Ishikawa (cell line): ENCODE data around the gene MYO16.

ENCODE experiments used
- CEBPB ChIP-seq: IDR thresholded peaks from 2 replicates; pipeline ENCODE4 v1.6.1; 2012
- CREB1 ChIP-seq: IDR thresholded peaks from 2 replicates; pipeline ENCODE4 v1.6.1; 2012; ENCODE audit warnings: low read depth
- EGR1 ChIP-seq: IDR thresholded peaks from 2 replicates; pipeline ENCODE4 v1.6.1; 2012
- EP300 ChIP-seq: IDR thresholded peaks from 2 replicates; pipeline ENCODE4 v1.6.1; 2012; ENCODE audit warnings: borderline replicate concordance
- FOXM1 ChIP-seq: IDR thresholded peaks from 2 replicates; pipeline ENCODE4 v1.6.1; 2012; ENCODE audit warnings: low read depth, borderline replicate concordance
- MAX ChIP-seq: IDR thresholded peaks from 2 replicates; pipeline ENCODE4 v1.6.1; 2012
- NFIC ChIP-seq: IDR thresholded peaks from 2 replicates; pipeline ENCODE4 v1.6.1; 2012
- RAD21 ChIP-seq: IDR thresholded peaks from 2 replicates; pipeline ENCODE4 v1.6.1; 2012; ENCODE audit warnings: low read depth
- REST ChIP-seq: IDR thresholded peaks from 2 replicates; pipeline ENCODE4 v1.6.1; 2012; ENCODE audit warnings: low read depth, mild to moderate bottlenecking
- TAF1 ChIP-seq: IDR thresholded peaks from 2 replicates; pipeline ENCODE4 v1.6.1; 2012; ENCODE audit warnings: low read depth, mild to moderate bottlenecking
- TCF12 ChIP-seq: IDR thresholded peaks from 2 replicates; pipeline ENCODE4 v1.6.1; 2012; ENCODE audit warnings: low read depth
- TEAD4 ChIP-seq: IDR thresholded peaks from 2 replicates; pipeline ENCODE4 v1.6.1; 2012
- USF1 ChIP-seq: IDR thresholded peaks from 2 replicates; pipeline ENCODE4 v1.6.1; 2012
- YY1 ChIP-seq: IDR thresholded peaks from 2 replicates; pipeline ENCODE4 v1.6.1; 2012; ENCODE audit warnings: low read depth
- ZBTB7A ChIP-seq: IDR thresholded peaks from 2 replicates; pipeline ENCODE4 v1.6.1; 2012; ENCODE audit warnings: low read depth

Gene MYO16

GRCh38 chr13:109141706-109142105 is 512.3 kb downstream of the MYO16 start:
- TF ChIP-seq TEAD4, result no peak
- no peak for TF ChIP-seq RAD21

- TF ChIP-seq EP300 (no peak), CEBPB (peak; percentile 43; the same call in 1 of the 2 replicates)
Observed at GRCh38 chr13:109144693-109145437, 515.5 kb downstream of the MYO16 start.

- TF ChIP-seq EP300, result no peak
- TF ChIP-seq RAD21, result peak; percentile 93
Observed at GRCh38 chr13:109145631-109146030, 516.2 kb downstream of the MYO16 start.

GRCh38 chr13:109146393-109146792 is 517.0 kb downstream of the MYO16 start:
- TF ChIP-seq TCF12 (no peak), YY1 (no peak), EGR1 (no peak), FOXM1 (no peak), REST (no peak), CEBPB (no peak), NFIC (no peak), TAF1 (no peak)

- no peak for TF ChIP-seq CREB1
- no peak for TF ChIP-seq NFIC
- no peak for TF ChIP-seq TCF12
- no peak for TF ChIP-seq FOXM1
- TF ChIP-seq RAD21, result no peak
- TF ChIP-seq TAF1, result no peak
- TF ChIP-seq CEBPB, result no peak
- no peak for TF ChIP-seq REST
- TF ChIP-seq ZBTB7A, result no peak
- no peak for TF ChIP-seq EGR1
- no peak for TF ChIP-seq TEAD4
- TF ChIP-seq EP300, result no peak
Observed at GRCh38 chr13:109146912-109147647, 517.7 kb downstream of the MYO16 start.

- no peak for TF ChIP-seq CREB1
- TF ChIP-seq TCF12, result no peak
- TF ChIP-seq ZBTB7A, result no peak
- no peak for TF ChIP-seq FOXM1
- no peak for TF ChIP-seq EGR1
- no peak for TF ChIP-seq RAD21
- no peak for TF ChIP-seq TEAD4
- TF ChIP-seq TAF1, result no peak
- TF ChIP-seq USF1, result no peak
- no peak for TF ChIP-seq EP300
- TF ChIP-seq NFIC, result no peak
- TF ChIP-seq REST, result no peak
- no peak for TF ChIP-seq CEBPB
- no peak for TF ChIP-seq MAX
- no peak for TF ChIP-seq YY1
Observed at GRCh38 chr13:109148243-109148642, 518.8 kb downstream of the MYO16 start.
